Neural cell (in vitro differentiated cells): ENCODE data around the gene TGFBR3.

Experiments used
- MXI1 ChIP-seq: fragments of 450-650 bp; conservative IDR thresholded peaks from 2 replicates; pipeline ENCODE4 v1.6.1; 2014; ENCODE audit warnings: antibody characterized with exemption, mild to moderate bottlenecking; ENCODE audit not compliant: poor library complexity, severe bottlenecking
- SMC3 ChIP-seq: fragments of 450-650 bp; conservative IDR thresholded peaks from 2 replicates; pipeline ENCODE4 v1.6.1; 2014; ENCODE audit warnings: antibody characterized with exemption, mild to moderate bottlenecking, moderate library complexity; ENCODE audit not compliant: poor library complexity
- TF ChIP-seq, protein P1 (sequence below): fragments of 450-650 bp; IDR thresholded peaks from 2 replicates; pipeline ENCODE4 v1.5.1; 2014; ENCODE audit warnings: antibody characterized with exemption, mild to moderate bottlenecking, moderate library complexity; ENCODE audit not compliant: poor library complexity, severe bottlenecking
- TF ChIP-seq, protein P2 (sequence below): IDR thresholded peaks from 2 replicates; pipeline ENCODE4 v1.6.1; 2012; ENCODE audit warnings: borderline replicate concordance

DNA sequence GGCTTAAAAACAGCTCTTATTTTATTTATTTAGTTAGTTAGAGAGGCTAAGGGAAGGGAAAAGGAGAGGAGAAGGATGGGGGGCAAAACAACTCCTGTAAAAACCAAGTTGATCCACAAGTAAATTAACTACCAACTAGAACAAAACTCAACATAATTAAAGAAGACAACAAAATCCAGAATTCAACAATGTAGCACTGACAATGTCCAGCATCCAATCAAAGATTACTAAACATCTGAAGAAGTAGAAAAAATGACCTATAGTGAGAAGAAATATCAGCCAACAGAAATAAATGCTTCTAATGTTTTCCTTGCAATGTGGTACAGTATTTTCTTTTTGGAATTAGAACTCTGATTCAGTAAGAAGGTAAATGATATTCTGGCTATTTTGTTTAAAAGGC, 225.2 kb downstream of the TGFBR3 start:
- TF ChIP-seq, protein P1, sequence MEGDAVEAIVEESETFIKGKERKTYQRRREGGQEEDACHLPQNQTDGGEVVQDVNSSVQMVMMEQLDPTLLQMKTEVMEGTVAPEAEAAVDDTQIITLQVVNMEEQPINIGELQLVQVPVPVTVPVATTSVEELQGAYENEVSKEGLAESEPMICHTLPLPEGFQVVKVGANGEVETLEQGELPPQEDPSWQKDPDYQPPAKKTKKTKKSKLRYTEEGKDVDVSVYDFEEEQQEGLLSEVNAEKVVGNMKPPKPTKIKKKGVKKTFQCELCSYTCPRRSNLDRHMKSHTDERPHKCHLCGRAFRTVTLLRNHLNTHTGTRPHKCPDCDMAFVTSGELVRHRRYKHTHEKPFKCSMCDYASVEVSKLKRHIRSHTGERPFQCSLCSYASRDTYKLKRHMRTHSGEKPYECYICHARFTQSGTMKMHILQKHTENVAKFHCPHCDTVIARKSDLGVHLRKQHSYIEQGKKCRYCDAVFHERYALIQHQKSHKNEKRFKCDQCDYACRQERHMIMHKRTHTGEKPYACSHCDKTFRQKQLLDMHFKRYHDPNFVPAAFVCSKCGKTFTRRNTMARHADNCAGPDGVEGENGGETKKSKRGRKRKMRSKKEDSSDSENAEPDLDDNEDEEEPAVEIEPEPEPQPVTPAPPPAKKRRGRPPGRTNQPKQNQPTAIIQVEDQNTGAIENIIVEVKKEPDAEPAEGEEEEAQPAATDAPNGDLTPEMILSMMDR = no peak
- TF ChIP-seq MXI1 (no peak), SMC3 (no peak)
- TF ChIP-seq, protein P2, sequence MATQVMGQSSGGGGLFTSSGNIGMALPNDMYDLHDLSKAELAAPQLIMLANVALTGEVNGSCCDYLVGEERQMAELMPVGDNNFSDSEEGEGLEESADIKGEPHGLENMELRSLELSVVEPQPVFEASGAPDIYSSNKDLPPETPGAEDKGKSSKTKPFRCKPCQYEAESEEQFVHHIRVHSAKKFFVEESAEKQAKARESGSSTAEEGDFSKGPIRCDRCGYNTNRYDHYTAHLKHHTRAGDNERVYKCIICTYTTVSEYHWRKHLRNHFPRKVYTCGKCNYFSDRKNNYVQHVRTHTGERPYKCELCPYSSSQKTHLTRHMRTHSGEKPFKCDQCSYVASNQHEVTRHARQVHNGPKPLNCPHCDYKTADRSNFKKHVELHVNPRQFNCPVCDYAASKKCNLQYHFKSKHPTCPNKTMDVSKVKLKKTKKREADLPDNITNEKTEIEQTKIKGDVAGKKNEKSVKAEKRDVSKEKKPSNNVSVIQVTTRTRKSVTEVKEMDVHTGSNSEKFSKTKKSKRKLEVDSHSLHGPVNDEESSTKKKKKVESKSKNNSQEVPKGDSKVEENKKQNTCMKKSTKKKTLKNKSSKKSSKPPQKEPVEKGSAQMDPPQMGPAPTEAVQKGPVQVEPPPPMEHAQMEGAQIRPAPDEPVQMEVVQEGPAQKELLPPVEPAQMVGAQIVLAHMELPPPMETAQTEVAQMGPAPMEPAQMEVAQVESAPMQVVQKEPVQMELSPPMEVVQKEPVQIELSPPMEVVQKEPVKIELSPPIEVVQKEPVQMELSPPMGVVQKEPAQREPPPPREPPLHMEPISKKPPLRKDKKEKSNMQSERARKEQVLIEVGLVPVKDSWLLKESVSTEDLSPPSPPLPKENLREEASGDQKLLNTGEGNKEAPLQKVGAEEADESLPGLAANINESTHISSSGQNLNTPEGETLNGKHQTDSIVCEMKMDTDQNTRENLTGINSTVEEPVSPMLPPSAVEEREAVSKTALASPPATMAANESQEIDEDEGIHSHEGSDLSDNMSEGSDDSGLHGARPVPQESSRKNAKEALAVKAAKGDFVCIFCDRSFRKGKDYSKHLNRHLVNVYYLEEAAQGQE = no peak
